Endothelial cell of umbilical vein (primary cell): ENCODE results near the gene TPM2. TPM values are rescaled to one million over a fixed set of nuclear protein-coding genes. Genes with fewer than 3 reads are reported as not detected.

ENCODE experiments used
- BruUV-seq: library from RNA; stranded (reverse); fragments of 400-500 nt; replicated peaks from 2 replicates; lab custom pipeline; 2021; lab: Mats Ljungman, UMichigan
- CTCF ChIA-PET: fragments of 300-600, 350-600 bp; sonication (Branson Sonifier 250); formaldehyde crosslinking; loops from one replicate; lab custom pipeline; 2021; ENCODE audit warnings: antibody characterized with exemption, inconsistent platforms; lab: Charles Lee
- POLR2A ChIA-PET: fragments of 300-600, 350-600 bp; sonication (Branson Sonifier 250); formaldehyde crosslinking; loops from one replicate; lab custom pipeline; 2021; ENCODE audit warnings: antibody characterized with exemption, inconsistent platforms; lab: Charles Lee
- DNase-seq: peaks from one replicate; pipeline ENCODE4 v3.0.0-alpha.2; 2011; ENCODE audit warnings: low read depth, low spot score
- FAIRE-seq: peaks from 2 replicates; lab custom pipeline; 2011; peaks lifted over from hg19 to GRCh38; lab: Jason Lieb, UNC
- H2AFZ ChIP-seq: 2 replicates; pipeline ENCODE4 v1.6.0; 2012; ENCODE audit warnings: low read depth, low read length, control low read depth, inconsistent platforms
- H3K27ac ChIP-seq: 2 replicates; pipeline ENCODE4 v1.5.1; 2011; ENCODE audit warnings: low read depth, mild to moderate bottlenecking, control low read depth, low read length, moderate library complexity; ENCODE audit not compliant: insufficient read depth
- H3K27me3 ChIP-seq, 2 experiments: 2 replicates each; pipeline versions ENCODE4 v1.6.0 to v1.6.1; 2011; ENCODE audit warnings: low read length in 2 of 2, mixed read lengths in 1 of 2; ENCODE audit not compliant: control insufficient read depth in 2 of 2, insufficient read depth in 2 of 2
- H3K36me3 ChIP-seq, 2 experiments: 2 replicates in 1 of 2; 3 replicates in 1 of 2; pipeline ENCODE4 v1.5.1; 2011; ENCODE audit warnings: low read length in 2 of 2, mild to moderate bottlenecking in 1 of 2, moderate library complexity in 1 of 2; ENCODE audit not compliant: control insufficient read depth in 2 of 2, insufficient read depth in 2 of 2; ENCODE audit errors: extremely low read depth in 1 of 2
- H3K4me1 ChIP-seq: 3 replicates; pipeline ENCODE4 v1.5.1; 2011; ENCODE audit warnings: mild to moderate bottlenecking, low read length; ENCODE audit not compliant: control insufficient read depth, insufficient read depth; ENCODE audit errors: extremely low read depth
- H3K4me2 ChIP-seq: 2 replicates; pipeline ENCODE4 v1.6.1; 2011; ENCODE audit warnings: low read length, control low read depth, mixed read lengths; ENCODE audit not compliant: insufficient read depth
- H3K4me3 ChIP-seq, 3 experiments: fragments of 200-600 bp in 1 of 3; sonication (generic), shearing (Covaris generic) in 1 of 3; replicated peaks in 1 of 3; 2 replicates each; pipeline ENCODE4 v1.5.1; 2011 to 2016; ENCODE audit warnings: control low read depth in 3 of 3, low read length in 3 of 3, mild to moderate bottlenecking in 2 of 3, inconsistent platforms in 1 of 3, low read depth in 1 of 3, moderate library complexity in 1 of 3; ENCODE audit not compliant: insufficient read depth in 1 of 3
- H3K79me2 ChIP-seq: 2 replicates; pipeline ENCODE4 v1.6.0; 2012; ENCODE audit warnings: low read length, inconsistent platforms; ENCODE audit not compliant: control insufficient read depth, insufficient read depth
- H3K9ac ChIP-seq: replicated peaks from 2 replicates; pipeline ENCODE3; 2011; ENCODE audit warnings: low read length, control low read depth; ENCODE audit not compliant: insufficient read depth; ENCODE audit errors: extremely low read depth
- H3K9me1 ChIP-seq: replicated peaks from 3 replicates; pipeline ENCODE4 v1.6.0; 2011; ENCODE audit warnings: mild to moderate bottlenecking, low read length; ENCODE audit not compliant: control insufficient read depth, insufficient read depth; ENCODE audit errors: extremely low read depth
- H3K9me3 ChIP-seq: replicated peaks from 2 replicates; pipeline ENCODE4 v1.5.1; 2012; ENCODE audit warnings: low read length, inconsistent platforms; ENCODE audit not compliant: control insufficient read depth, insufficient read depth
- H4K20me1 ChIP-seq: replicated peaks from 2 replicates; pipeline ENCODE3; 2011; ENCODE audit warnings: mild to moderate bottlenecking, low read length; ENCODE audit not compliant: control insufficient read depth, insufficient read depth; ENCODE audit errors: extremely low read depth
- EZH2 ChIP-seq: IDR thresholded peaks from 2 replicates; pipeline ENCODE4 v1.6.1; 2012; ENCODE audit warnings: borderline replicate concordance, low read depth, mild to moderate bottlenecking, moderate library complexity, low read length, inconsistent platforms; ENCODE audit not compliant: severe bottlenecking
- FOS ChIP-seq: IDR thresholded peaks from 2 replicates; pipeline ENCODE4 v1.6.1; 2011; ENCODE audit warnings: mild to moderate bottlenecking, low read length, moderate library complexity, borderline replicate concordance; ENCODE audit not compliant: insufficient read depth
- GATA2 ChIP-seq: IDR thresholded peaks from 2 replicates; pipeline ENCODE4 v1.7.0; 2011; ENCODE audit warnings: low read depth, mild to moderate bottlenecking, moderate library complexity, mixed read lengths, low read length; ENCODE audit not compliant: insufficient read length, insufficient read depth
- JUN ChIP-seq: IDR thresholded peaks from 2 replicates; pipeline ENCODE4 v1.6.1; 2011; ENCODE audit warnings: borderline replicate concordance, low read depth; ENCODE audit not compliant: insufficient read length, insufficient read depth
- MAX ChIP-seq: IDR thresholded peaks from 2 replicates; pipeline ENCODE4 v1.6.1; 2011; ENCODE audit not compliant: insufficient read depth, insufficient read length
- MYC ChIP-seq: IDR thresholded peaks from one replicate; pipeline ENCODE4 v1.6.1; 2011; ENCODE audit warnings: mild to moderate bottlenecking, low read depth, low read length
- POLR2A ChIP-seq: IDR thresholded peaks from 2 replicates; pipeline ENCODE4 v1.6.1; 2012; ENCODE audit warnings: low read depth, mild to moderate bottlenecking, control low read depth, low read length
- POLR2AphosphoS5 ChIP-seq: IDR thresholded peaks from 2 replicates; pipeline ENCODE4 v1.6.1; 2012; ENCODE audit warnings: low read depth, mild to moderate bottlenecking, control low read depth, low read length, moderate library complexity; ENCODE audit not compliant: insufficient read depth
- dilution Hi-C: fragments of 300-500 bp; cut with MboI; formaldehyde crosslinking; loops from one replicate; pipeline ENCODE4 v1.15.0; 2019; ENCODE audit warnings: low sequenced_read_pairs; ENCODE audit not compliant: extremely low pct_ligation_motif_present
- intact Hi-C: fragments of 100-400 bp; cut with micrococcal nuclease; formaldehyde crosslinking; loops from one replicate; pipeline ENCODE4 v1.10.0; 2022
- polyA plus RNA-seq, 4 experiments: library from polyadenylated mRNA; depleted of rRNA in 3 of 4; stranded (reverse) in 3 of 4; unstranded in 1 of 4; fragments of >200 nt; gene quantifications; 2 replicates each; pipeline versions ENCODE4 v1.2.1 to v1.2.3, GENCODE V29; 2011 to 2012; ENCODE audit warnings: missing spikeins in 1 of 4
- total RNA-seq: library from RNA; stranded (reverse); gene quantifications from 2 replicates; pipeline ENCODE4 v1.2.3, GENCODE V29; 2021
- TF ChIP-seq, protein P1 (sequence below), 2 donors: IDR thresholded peaks; 1 replicate in 1 of 2; 2 replicates in 1 of 2; pipeline ENCODE4 v1.5.1; 2011; ENCODE audit warnings: low read length in 2 of 2, mild to moderate bottlenecking in 2 of 2, moderate library complexity in 2 of 2, control low read depth in 1 of 2, inconsistent platforms in 1 of 2, low read depth in 1 of 2; ENCODE audit not compliant: insufficient read depth in 1 of 2; ENCODE audit errors: extremely low read depth in 1 of 2

TPM2 gene
- total and polyA plus RNA-seq, 2 donors (not counting 3 experiments of a cell fraction or from before 2014, with no cell fraction given) = 144 to 279 TPM

DNA sequence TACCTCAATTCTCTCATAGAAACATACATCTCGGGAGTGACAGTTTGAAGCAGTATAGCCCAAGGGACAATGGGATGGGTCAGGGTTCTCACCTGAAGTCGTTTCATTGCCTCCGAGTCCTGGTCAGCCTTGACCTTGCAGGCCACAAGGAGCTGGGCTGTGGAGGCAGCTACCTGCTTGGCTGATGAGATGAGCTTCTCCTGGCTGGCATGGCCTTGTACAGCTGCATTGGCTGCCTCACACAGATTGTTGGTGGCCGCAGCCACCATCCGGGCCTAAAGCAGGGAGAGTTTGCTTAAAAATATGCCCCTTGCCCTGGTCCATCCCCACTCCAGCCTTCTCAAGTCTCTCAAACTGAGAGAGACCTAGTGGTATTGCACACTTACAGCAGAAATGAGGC lies 8.5 kb upstream of the TPM2 start:
- no peak overlapping the region for H3K27ac ChIP-seq
- no peak overlapping the region for H2AFZ ChIP-seq
- H3K36me3 ChIP-seq = peaks cover 46 to 65% of the 10 kb centered on the region in 2 experiments
- no peak overlapping the region for H3K4me3 ChIP-seq
- no peaks in the 10 kb centered on the region for H3K4me1 ChIP-seq
- intact Hi-C loops = no loop called here
- DNase-seq (no peak), FAIRE-seq (no peak)
- TF ChIP-seq POLR2A = no peak
- no peak for TF ChIP-seq MAX
- TF ChIP-seq, protein P1, sequence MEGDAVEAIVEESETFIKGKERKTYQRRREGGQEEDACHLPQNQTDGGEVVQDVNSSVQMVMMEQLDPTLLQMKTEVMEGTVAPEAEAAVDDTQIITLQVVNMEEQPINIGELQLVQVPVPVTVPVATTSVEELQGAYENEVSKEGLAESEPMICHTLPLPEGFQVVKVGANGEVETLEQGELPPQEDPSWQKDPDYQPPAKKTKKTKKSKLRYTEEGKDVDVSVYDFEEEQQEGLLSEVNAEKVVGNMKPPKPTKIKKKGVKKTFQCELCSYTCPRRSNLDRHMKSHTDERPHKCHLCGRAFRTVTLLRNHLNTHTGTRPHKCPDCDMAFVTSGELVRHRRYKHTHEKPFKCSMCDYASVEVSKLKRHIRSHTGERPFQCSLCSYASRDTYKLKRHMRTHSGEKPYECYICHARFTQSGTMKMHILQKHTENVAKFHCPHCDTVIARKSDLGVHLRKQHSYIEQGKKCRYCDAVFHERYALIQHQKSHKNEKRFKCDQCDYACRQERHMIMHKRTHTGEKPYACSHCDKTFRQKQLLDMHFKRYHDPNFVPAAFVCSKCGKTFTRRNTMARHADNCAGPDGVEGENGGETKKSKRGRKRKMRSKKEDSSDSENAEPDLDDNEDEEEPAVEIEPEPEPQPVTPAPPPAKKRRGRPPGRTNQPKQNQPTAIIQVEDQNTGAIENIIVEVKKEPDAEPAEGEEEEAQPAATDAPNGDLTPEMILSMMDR (IDR thresholded peaks at IDR 0.05; ENCODE audit: extremely low read depth in 1 of 2, insufficient read depth in 1 of 2, low read depth in 1 of 2, low read length in 2 of 2) = no peak
- no peak for TF ChIP-seq POLR2AphosphoS5
- TF ChIP-seq EZH2 = no peak
- TF ChIP-seq FOS = no peak
- no peak for TF ChIP-seq GATA2
- TF ChIP-seq JUN = no peak
- TF ChIP-seq MYC = no peak
- no peak overlapping the region for H3K9ac ChIP-seq
- no peaks in the 10 kb centered on the region for H3K79me2 ChIP-seq
- dilution Hi-C loops = no loop called here
- no peaks in the 10 kb centered on the region for H3K9me3 ChIP-seq
- no peaks in the 10 kb centered on the region for H3K9me1 ChIP-seq
- ChIA-PET POLR2A (no interaction called here), CTCF (interaction anchor here (1.2 to 13.5 kb wide), 5 partner anchors 9 to 37 kb away, joined by 7 to 227 read pairs (median 16); partner anchors contain the start of genes ARHGEF39, CCDC107 and RMRP)
- H3K4me2 ChIP-seq = no peak overlapping the region
- no peaks in the 10 kb centered on the region for H4K20me1 ChIP-seq
- BruUV-seq = no TSS peak
- no peaks in the 10 kb centered on the region for H3K27me3 ChIP-seq
